Fibroblast of lung (primary cell): Measurements from ENCODE around the gene SEMA3B. TPM values are rescaled to one million over a fixed set of nuclear protein-coding genes. Genes with fewer than 3 reads are reported as not detected.
"Not testable (repeated sequence)": the region's sequence is repeated elsewhere in the genome, so short reads cannot be mapped to it uniquely, and the experiment has no call there.

Experiments
- DNase-seq, 2 donors: peaks; one replicate each; pipeline versions ENCODE4 v3.0.0 to v3.0.0-alpha.2; 2010; ENCODE audit warnings: low read depth in 2 of 2
- H2AFZ ChIP-seq: 2 replicates; pipeline ENCODE4 v1.5.1; 2012; ENCODE audit warnings: low read length, control low read depth, inconsistent platforms
- H3K27ac ChIP-seq: 2 replicates; pipeline ENCODE4 v1.5.1; 2011; ENCODE audit warnings: low read length, control low read depth; ENCODE audit not compliant: insufficient read depth
- H3K27me3 ChIP-seq: 2 replicates; pipeline ENCODE4 v1.5.1; 2011; ENCODE audit warnings: mild to moderate bottlenecking, low read length; ENCODE audit not compliant: control insufficient read depth, insufficient read depth
- H3K36me3 ChIP-seq: 2 replicates; pipeline ENCODE4 v1.5.1; 2011; ENCODE audit warnings: low read length; ENCODE audit not compliant: control insufficient read depth, insufficient read depth
- H3K4me1 ChIP-seq: 2 replicates; pipeline ENCODE4 v1.5.1; 2011; ENCODE audit warnings: low read length; ENCODE audit not compliant: control insufficient read depth, insufficient read depth; ENCODE audit errors: extremely low read depth
- H3K4me2 ChIP-seq: 2 replicates; pipeline ENCODE4 v1.5.1; 2011; ENCODE audit warnings: low read length, control low read depth; ENCODE audit not compliant: insufficient read depth; ENCODE audit errors: extremely low read depth
- H3K4me3 ChIP-seq, 4 experiments: fragments of 200-600 bp in 1 of 4; sonication (generic) in 1 of 4; replicated peaks in 1 of 4; 2 replicates each; pipeline ENCODE4 v1.5.1; 2011 to 2016; ENCODE audit warnings: low read length in 4 of 4, low read depth in 3 of 4, mild to moderate bottlenecking in 3 of 4, control low read depth in 2 of 4, inconsistent platforms in 1 of 4, mixed read lengths in 1 of 4; ENCODE audit not compliant: insufficient read depth in 1 of 4; ENCODE audit errors: control extremely low read depth in 1 of 4
- H3K79me2 ChIP-seq: 2 replicates; pipeline ENCODE4 v1.5.1; 2012; ENCODE audit warnings: mild to moderate bottlenecking, low read length, inconsistent platforms; ENCODE audit not compliant: control insufficient read depth, insufficient read depth
- H3K9ac ChIP-seq: 2 replicates; pipeline ENCODE4 v1.5.1; 2011; ENCODE audit warnings: mild to moderate bottlenecking, low read length, control low read depth; ENCODE audit not compliant: insufficient read depth
- H3K9me3 ChIP-seq: 2 replicates; pipeline ENCODE4 v1.5.1; 2012; ENCODE audit warnings: low read depth, low read length; ENCODE audit not compliant: control insufficient read depth, insufficient read depth
- H4K20me1 ChIP-seq: 2 replicates; pipeline ENCODE4 v1.5.1; 2011; ENCODE audit warnings: low read length; ENCODE audit not compliant: control insufficient read depth, insufficient read depth; ENCODE audit errors: extremely low read depth
- CTCF ChIP-seq, 2 donors: IDR thresholded peaks in 1 of 2; conservative IDR thresholded peaks in 1 of 2; 1 replicate in 1 of 2; 2 replicates in 1 of 2; pipeline ENCODE4 v1.5.1; 2011 to 2012; ENCODE audit warnings: low read length in 2 of 2, control low read depth in 1 of 2, inconsistent platforms in 1 of 2, low read depth in 1 of 2, mild to moderate bottlenecking in 1 of 2
- EZH2 ChIP-seq: IDR thresholded peaks from 2 replicates; pipeline ENCODE4 v1.5.1; 2012; ENCODE audit warnings: low read length, control low read depth, mild to moderate bottlenecking; ENCODE audit errors: missing control alignments
- polyA plus RNA-seq, 2 donors: library from polyadenylated mRNA; depleted of rRNA in 1 of 2; stranded (reverse) in 1 of 2; unstranded in 1 of 2; fragments of >200 nt; gene quantifications; 2 replicates each; pipeline ENCODE4 v1.2.1, GENCODE V29; 2011 to 2012; ENCODE audit warnings: missing spikeins in 1 of 2
- total RNA-seq: library from RNA; depleted of rRNA; stranded (reverse); fragments of >200 nt; gene quantifications from 2 replicates; pipeline ENCODE4 v1.2.1, GENCODE V29; 2014

The SEMA3B gene
- total and polyA plus RNA-seq, 2 donors (not counting 1 experiment from before 2014, with no cell fraction given): 23.5 to 85.2 TPM

- no peaks in the 10 kb centered on the region for H3K27me3 ChIP-seq
- no peak within 1 kb of the TSS for H3K9ac ChIP-seq
- no peaks in the 10 kb centered on the region for H3K9me3 ChIP-seq
- H3K79me2 ChIP-seq: no peaks in the 10 kb centered on the region
- H3K36me3 ChIP-seq: no peaks in the 10 kb centered on the region
- H3K4me1 ChIP-seq: peaks cover 15% of the 10 kb centered on the region
- no peak within 1 kb of the TSS for H3K4me3 ChIP-seq
- DNase-seq: no peak
- H3K27ac ChIP-seq: no peak within 1 kb of the TSS
- H2AFZ ChIP-seq: no peak within 1 kb of the TSS
- no peak within 1 kb of the TSS for H3K4me2 ChIP-seq
- no peaks in the 10 kb centered on the region for H4K20me1 ChIP-seq
- TF ChIP-seq EZH2: no peak
- peak in 1 of 2 donors; percentile 17 for TF ChIP-seq CTCF (conservative IDR thresholded peaks at IDR 0.05 in 1 of 2, IDR thresholded peaks at IDR 0.05 in 1 of 2; ENCODE audit: low read depth in 1 of 2, low read length in 2 of 2)
These were observed 34.3 kb downstream of the SEMA3B start, which contains the start of gene HYAL1 for GRCh38 chr3:50303013-50303815. Gene HYAL1 (minus strand): TSS chr3:50303574. CDS start chr3:50302956, 618 bp downstream.

- Histone ChIP-seq H3K79me2 (no peaks in the 10 kb centered on the region), H4K20me1 (no peaks in the 10 kb centered on the region)
- TF ChIP-seq EZH2: no peak
These were observed 35.7 kb downstream of the SEMA3B start for GRCh38 chr3:50304601-50305000.

GRCh38 chr3:50312041-50312440 lies 43.1 kb downstream of the SEMA3B start:
- H3K36me3 ChIP-seq, H4K20me1 ChIP-seq, H3K27ac ChIP-seq, H3K9ac ChIP-seq, H3K4me2 ChIP-seq, DNase-seq, H3K4me3 ChIP-seq, H3K9me3 ChIP-seq, H2AFZ ChIP-seq, H3K27me3 ChIP-seq, H3K4me1 ChIP-seq, H3K79me2 ChIP-seq: not testable (repeated sequence)

More at GRCh38 chr3:50304601-50305000, 35.7 kb downstream of the SEMA3B start:
- Histone ChIP-seq H3K9me3 (no peaks in the 10 kb centered on the region), H3K4me2 (no peak overlapping the region), H2AFZ (no peak overlapping the region), H3K27ac (no peak overlapping the region), H3K27me3 (no peaks in the 10 kb centered on the region), H3K36me3 (no peaks in the 10 kb centered on the region), H3K9ac (no peak overlapping the region), H3K4me3 (no peak overlapping the region), H3K4me1 (peaks cover 10% of the 10 kb centered on the region)
- DNase-seq: peak in 1 of 2 donors; percentile 39

- Histone ChIP-seq H2AFZ (no peak overlapping the region), H4K20me1 (no peaks in the 10 kb centered on the region), H3K36me3 (peaks cover 16% of the 10 kb centered on the region), H3K27ac (no peak overlapping the region), H3K4me2 (no peak overlapping the region), H3K4me1 (peaks cover 2% of the 10 kb centered on the region), H3K9me3 (no peaks in the 10 kb centered on the region), H3K9ac (no peak overlapping the region), H3K27me3 (no peaks in the 10 kb centered on the region), H3K79me2 (peaks cover 11% of the 10 kb centered on the region), H3K4me3 (no peak overlapping the region)
- no peak for TF ChIP-seq CTCF (conservative IDR thresholded peaks at IDR 0.05 in 1 of 2, IDR thresholded peaks at IDR 0.05 in 1 of 2; ENCODE audit: low read depth in 1 of 2, low read length in 2 of 2)
- TF ChIP-seq EZH2: no peak
- no peak for DNase-seq
These were observed 45.4 kb downstream of the SEMA3B start for GRCh38 chr3:50314342-50314741.
